H1 (cell line): ENCODE measurements around the gene SPINDOC.

Source experiments
- CTCF ChIP-seq, 3 experiments: IDR thresholded peaks; 1 replicate in 2 of 3; 2 replicates in 1 of 3; pipeline versions ENCODE4 v1.5.1 to v1.6.1; 2011; ENCODE audit warnings: low read length in 3 of 3, mild to moderate bottlenecking in 3 of 3, inconsistent platforms in 2 of 3, low read depth in 1 of 3, moderate library complexity in 1 of 3; ENCODE audit not compliant: insufficient read depth in 1 of 3; ENCODE audit errors: control extremely low read depth in 1 of 3
- EZH2 ChIP-seq: fragments of 200-600 bp; sonication (generic); IDR thresholded peaks from 2 replicates; pipeline ENCODE4 v1.7.1; 2012; ENCODE audit warnings: low read depth, mild to moderate bottlenecking, moderate library complexity, low read length, inconsistent platforms; ENCODE audit not compliant: severe bottlenecking
- KDM1A ChIP-seq: fragments of 200-600, 300-600 bp; sonication (generic); IDR thresholded peaks from 2 replicates; pipeline ENCODE4 v1.7.1; 2016; ENCODE audit warnings: mild to moderate bottlenecking, low read length, borderline replicate concordance
- POLR2A ChIP-seq, 2 experiments: IDR thresholded peaks; 1 replicate in 1 of 2; 2 replicates in 1 of 2; pipeline ENCODE4 v1.6.1; 2011; ENCODE audit warnings: low read depth in 2 of 2, low read length in 2 of 2, mild to moderate bottlenecking in 2 of 2; ENCODE audit errors: control extremely low read depth in 1 of 2
- SP4 ChIP-seq: IDR thresholded peaks from 2 replicates; pipeline ENCODE4 v1.6.1; 2012; ENCODE audit warnings: low read length, inconsistent platforms
- SRF ChIP-seq: IDR thresholded peaks from 2 replicates; pipeline ENCODE4 v1.6.1; 2011; ENCODE audit warnings: mild to moderate bottlenecking, low read depth, low read length, moderate library complexity
- USF2 ChIP-seq: IDR thresholded peaks from 2 replicates; pipeline ENCODE4 v1.6.1; 2011; ENCODE audit warnings: low read length, improper control_type of control experiment

GRCh38 chr11:63837739-63838138, 24.5 kb downstream of the SPINDOC start:
- TF ChIP-seq EZH2, result no peak
- no peak for TF ChIP-seq SRF
- TF ChIP-seq CTCF (IDR thresholded peaks at IDR 0.05; ENCODE audit: control extremely low read depth in 1 of 3, insufficient read depth in 1 of 3, low read depth in 1 of 3, low read length in 3 of 3), result no peak
- TF ChIP-seq POLR2A (IDR thresholded peaks at IDR 0.05; ENCODE audit: control extremely low read depth in 1 of 2, low read depth in 2 of 2, low read length in 2 of 2), result no peak
- TF ChIP-seq USF2, result no peak
- TF ChIP-seq KDM1A, result no peak
- no peak for TF ChIP-seq SP4
